ENCODE results near the gene DMC1.

Gene DMC1

DNA sequence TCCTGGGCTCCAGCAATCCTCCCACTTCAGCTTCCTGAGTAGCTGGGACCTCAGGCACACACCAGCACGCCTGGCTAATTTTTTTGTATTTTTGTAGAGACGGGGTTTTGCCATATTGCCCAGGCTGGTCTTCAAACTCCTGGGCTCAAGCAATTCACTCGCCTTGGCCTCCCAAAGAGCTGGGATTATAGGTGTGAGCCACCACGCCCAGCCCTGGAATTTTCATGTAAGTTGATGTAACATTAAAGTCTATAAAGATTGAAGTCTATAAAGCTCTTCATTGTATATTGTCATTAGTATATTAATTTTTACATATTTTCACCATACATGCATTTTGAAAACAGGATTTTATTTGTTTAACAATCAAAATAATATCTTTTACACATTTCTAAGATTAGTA, 51.4 kb downstream of the DMC1 start:
- no peak for DNase-seq (ENCODE audit: low read depth)
- TF ChIP-seq, protein P1, sequence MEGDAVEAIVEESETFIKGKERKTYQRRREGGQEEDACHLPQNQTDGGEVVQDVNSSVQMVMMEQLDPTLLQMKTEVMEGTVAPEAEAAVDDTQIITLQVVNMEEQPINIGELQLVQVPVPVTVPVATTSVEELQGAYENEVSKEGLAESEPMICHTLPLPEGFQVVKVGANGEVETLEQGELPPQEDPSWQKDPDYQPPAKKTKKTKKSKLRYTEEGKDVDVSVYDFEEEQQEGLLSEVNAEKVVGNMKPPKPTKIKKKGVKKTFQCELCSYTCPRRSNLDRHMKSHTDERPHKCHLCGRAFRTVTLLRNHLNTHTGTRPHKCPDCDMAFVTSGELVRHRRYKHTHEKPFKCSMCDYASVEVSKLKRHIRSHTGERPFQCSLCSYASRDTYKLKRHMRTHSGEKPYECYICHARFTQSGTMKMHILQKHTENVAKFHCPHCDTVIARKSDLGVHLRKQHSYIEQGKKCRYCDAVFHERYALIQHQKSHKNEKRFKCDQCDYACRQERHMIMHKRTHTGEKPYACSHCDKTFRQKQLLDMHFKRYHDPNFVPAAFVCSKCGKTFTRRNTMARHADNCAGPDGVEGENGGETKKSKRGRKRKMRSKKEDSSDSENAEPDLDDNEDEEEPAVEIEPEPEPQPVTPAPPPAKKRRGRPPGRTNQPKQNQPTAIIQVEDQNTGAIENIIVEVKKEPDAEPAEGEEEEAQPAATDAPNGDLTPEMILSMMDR (conservative IDR thresholded peaks at IDR 0.05; ENCODE audit: low read depth, low read length): no peak
- H3K4me3 ChIP-seq (ENCODE audit: low read depth, low read length): no peak overlapping the region

DNA sequence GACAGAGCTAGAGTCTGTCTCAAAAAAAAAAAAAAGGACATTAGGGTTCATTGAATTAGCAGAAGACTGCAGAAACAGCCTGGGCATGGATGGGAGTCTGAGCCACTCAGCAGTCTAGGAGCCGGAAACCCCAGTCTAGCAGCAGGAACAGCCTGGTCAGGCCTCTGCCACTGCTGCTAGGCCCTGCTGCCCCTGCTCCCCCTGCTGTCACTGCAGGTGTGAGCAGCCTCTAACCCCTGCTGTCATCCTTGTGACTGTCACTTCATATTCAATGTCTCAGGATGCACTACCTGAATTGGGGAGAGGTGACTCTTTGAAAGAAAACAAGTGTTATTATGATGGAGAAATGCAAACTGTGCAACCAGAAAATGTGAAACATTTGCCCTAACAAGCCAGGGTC, 56.9 kb downstream of the DMC1 start:
- DNase-seq (ENCODE audit: low read depth): no peak
- H3K4me3 ChIP-seq (ENCODE audit: low read depth, low read length): no peak overlapping the region
- TF ChIP-seq, protein P1 (conservative IDR thresholded peaks at IDR 0.05; ENCODE audit: low read depth, low read length): no peak

DNA sequence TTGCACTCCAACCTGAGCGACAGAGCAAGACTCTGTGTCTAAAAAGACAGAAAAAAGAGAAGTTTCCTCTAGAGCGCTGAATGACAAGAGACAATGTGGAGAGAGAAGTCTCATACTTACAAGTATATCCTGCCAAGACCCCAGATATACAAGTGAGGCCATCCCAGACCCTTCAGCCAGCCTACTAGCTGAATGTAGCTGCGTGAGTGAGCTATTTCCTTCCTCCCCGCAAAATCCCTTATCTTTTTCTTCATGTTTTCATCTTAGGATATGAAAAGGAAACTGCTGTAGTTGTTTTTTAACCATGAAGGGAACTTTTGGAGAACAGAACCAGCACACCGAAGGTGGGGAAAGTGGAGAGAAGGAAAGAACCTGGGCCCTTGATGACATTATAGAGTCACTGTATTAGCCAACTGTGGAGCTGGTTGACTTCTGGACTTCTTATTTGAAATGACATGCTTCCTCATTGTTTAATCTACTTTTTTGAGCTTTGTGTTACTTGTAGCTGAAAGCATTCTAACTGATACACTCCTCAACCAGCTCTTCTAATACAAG, 59.5 kb downstream of the DMC1 start:
- no peak overlapping the region for H3K4me3 ChIP-seq (ENCODE audit: low read depth, low read length)
- DNase-seq (ENCODE audit: low read depth): no peak
- TF ChIP-seq, protein P1 (conservative IDR thresholded peaks at IDR 0.05; ENCODE audit: low read depth, low read length): no peak

DNA sequence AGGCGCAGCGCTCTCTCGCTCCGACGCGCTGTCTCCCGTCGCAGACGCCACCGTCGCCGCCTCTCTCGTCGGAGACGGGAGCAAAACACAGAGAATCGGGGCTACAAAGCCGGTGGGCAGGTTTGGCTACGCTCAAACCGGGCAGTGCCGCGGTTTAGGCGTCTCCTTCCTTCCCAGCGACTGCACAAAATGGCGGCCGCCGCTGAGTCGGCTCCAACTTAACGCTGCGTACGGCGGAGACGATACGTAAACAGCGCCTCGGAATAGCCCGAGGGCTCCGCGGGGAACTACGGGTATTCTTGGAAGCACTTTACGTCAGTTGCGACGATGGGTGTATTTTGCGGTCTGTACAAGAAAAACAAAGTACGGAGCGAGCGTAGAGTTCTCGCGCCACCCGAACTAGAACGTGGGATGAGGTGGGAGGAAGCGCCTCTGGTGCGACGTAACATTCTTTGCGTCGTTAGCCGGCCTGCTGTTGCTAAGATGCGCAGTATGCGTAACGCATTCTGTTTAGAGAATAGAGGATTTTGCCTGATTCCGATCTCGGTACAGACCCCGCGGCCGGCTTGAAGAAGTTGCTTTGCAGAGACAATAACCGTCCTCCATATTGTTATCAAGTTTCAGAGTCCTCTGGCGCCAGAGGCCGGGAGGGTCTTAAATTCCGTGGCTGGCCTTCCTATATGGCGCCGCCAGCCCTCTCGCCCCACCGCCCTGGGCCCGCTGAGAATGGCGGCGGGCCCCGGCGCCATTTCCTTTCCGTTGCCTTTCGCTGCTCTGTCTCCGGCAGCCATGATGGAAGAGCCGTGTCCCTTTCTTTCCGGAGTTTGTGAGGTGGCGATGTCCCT, 63.6 kb downstream of the DMC1 start, which contains the start of gene DDX17:
Gene DDX17, minus strand, starts transcription at position 194 of the 845 bp plus-strand sequence.
- DNase-seq (ENCODE audit: low read depth): peak; percentile 97
- H3K4me3 ChIP-seq (ENCODE audit: low read depth, low read length): peak within 1 kb of the TSS; percentile 96
- TF ChIP-seq, protein P1 (conservative IDR thresholded peaks at IDR 0.05; ENCODE audit: low read depth, low read length): no peak

DNA sequence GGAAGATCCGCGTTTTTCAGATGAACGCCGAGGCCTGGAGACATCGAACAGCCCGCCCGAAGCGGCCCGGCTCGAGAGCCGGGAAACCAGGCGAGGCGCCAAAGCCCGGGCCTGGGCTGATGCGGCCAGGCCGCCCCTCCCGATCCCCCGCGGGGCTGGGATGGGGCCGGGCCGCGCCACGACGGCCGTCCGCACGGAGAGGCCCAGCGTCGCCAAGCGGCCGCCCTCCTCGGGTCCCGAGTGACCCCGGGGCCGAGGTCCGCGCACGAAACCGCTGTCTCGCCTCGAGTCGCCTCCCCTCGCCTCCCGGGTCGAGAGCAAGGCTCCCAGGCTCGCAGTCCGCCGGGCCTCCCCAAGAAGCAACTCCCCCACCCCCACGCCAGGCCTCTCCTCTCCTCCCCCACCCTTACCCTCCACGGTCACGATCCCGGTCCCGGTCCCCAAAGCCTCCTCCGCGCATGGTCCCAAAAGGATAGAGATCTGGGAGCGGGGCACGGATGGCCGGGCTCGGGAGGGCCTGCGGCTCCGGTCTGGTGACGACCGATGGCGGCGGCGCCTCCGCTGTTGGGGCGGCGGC, 64.4 kb downstream of the DMC1 start:
- TF ChIP-seq, protein P1 (conservative IDR thresholded peaks at IDR 0.05; ENCODE audit: low read depth, low read length): no peak
- peak; percentile 70 for DNase-seq (ENCODE audit: low read depth)
- peak overlapping the region; percentile 96 for H3K4me3 ChIP-seq (ENCODE audit: low read depth, low read length)

DNA sequence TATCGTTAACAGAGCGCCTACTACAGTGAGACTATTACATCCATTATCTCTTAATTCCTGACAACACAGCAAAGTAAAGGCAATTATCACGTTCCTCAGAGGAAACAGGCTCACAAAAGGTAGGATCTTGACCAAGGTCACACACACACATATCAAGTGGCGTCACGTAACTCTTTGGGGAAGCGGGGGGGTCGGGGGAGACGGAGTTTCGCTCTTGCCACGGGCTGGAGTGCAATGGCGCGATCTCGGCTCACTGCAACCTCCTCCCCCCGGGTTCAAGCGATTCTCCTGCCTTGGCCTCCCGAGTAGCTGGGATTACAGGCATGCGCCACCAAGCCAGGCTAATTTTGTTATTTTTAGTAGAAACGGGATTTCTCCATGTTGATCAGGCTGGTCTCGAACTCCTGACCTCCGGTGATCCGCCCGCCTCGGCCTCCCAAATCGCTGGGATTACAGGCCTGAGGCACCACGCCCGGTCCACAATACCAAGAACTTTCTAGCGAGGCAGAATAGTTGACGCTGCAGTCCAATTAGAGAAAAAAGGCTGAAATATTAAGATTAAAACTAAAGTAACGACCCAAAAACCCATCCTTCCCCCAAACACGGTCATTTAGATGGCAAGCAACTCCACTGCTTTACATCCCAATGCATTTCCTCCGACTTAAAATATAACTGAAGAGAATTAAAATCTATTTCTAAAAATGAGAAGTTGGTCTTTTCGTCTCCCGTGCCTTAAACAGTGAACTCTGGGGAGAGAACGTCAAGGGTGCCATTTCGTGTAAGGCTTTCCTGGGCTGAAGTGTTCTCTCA, 65.0 kb downstream of the DMC1 start:
- TF ChIP-seq, protein P1 (conservative IDR thresholded peaks at IDR 0.05; ENCODE audit: low read depth, low read length): no peak
- DNase-seq (ENCODE audit: low read depth): peak; percentile 61

More for the DNA sequence above, 65.0 kb downstream of the DMC1 start:
- H3K4me3 ChIP-seq (ENCODE audit: low read depth, low read length): peak overlapping the region; percentile 96
